Measurements from ENCODE around the gene DUS1L.
A peak's percentile ranks its signal among the peaks of the same experiment; 100 is the strongest.

DUS1L gene

DNA sequence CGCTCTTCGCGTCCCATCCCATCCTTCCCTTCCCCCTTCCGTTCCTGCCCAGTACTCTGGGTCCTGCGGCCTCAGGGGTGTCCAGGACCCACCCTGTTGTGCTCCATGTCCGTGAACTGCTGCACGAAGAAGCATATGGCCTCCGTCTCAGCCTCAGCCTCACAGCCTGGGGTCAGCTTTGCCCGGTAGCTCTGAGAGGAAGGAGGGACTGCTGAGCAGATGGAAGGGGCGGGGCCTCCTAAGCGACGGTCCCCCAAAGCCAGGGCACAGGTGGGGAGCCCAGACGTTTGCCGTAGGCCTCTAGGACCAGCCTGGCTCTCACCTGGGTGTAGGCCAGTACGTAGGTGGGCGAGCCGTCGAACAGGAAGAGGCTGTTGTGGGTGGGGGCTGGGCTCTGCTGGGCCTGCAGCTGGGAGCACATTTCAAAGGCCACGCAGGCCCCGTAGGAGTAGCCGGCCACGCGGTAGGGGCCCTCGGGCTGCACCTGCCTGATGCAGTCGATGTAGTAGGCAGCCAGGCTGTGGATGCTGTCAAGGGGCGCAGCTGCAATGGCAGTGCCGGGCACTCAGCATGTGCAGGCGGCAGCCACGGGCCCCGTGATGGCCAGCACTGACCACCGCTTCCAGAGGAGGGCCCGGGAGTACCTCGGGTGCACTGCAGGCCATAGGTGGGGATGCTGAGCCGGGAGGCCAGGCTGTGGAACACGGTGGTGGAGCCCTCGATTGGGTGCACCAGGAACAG is 14.6 kb upstream of the DUS1L start:
- peaks cover 1% of the 10 kb centered on the region for H3K27me3 Mint-ChIP-seq
- peaks cover 81% of the 10 kb centered on the region for H3K36me3 Mint-ChIP-seq (ENCODE audit: low read depth)
- intact Hi-C loops (cut with micrococcal nuclease) = no loop called here
- no peaks in the 10 kb centered on the region for H3K9me3 Mint-ChIP-seq
- no peak overlapping the region for H3K4me3 Mint-ChIP-seq
- H3K27ac Mint-ChIP-seq = no peak overlapping the region
- peaks cover 5% of the 10 kb centered on the region for H3K4me1 Mint-ChIP-seq (ENCODE audit: low read depth)

DNA sequence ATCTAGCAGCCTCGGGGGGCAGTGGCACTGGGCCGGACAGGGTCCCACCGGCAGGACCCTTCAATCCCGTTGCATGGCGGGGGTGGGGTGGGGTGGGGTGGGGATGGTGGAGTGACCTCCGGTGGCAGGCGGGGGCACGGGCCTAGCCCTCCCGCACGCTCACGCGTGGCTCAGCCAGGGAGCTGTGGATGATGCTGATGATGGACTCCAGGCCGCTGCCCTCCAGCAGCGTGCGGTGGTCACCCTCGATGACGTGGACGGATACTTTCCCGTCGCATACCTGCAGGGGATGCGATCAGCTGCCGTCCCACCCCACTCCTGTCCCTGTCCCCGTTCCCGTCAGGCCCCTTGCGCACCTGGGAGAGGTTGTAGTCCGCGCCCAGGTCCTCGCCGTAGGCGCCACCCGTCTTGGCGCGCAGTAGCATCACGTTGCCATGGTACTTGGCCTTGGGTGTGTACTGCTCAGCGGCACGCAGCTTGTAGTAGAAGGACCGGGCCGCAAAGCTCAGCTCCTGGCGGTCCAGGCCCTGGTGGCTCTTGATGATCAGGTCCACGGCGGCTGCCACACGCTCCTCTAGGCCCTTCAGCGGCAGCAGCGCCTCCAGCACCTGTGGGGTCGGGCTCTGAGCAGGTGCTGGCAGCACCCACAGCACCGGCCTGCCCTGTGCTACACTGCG is 13.5 kb upstream of the DUS1L start:
- H3K36me3 Mint-ChIP-seq (ENCODE audit: low read depth) = peaks cover 70% of the 10 kb centered on the region
- intact Hi-C loops (cut with micrococcal nuclease) = no loop called here
- no peak overlapping the region for H3K27ac Mint-ChIP-seq
- peaks cover 1% of the 10 kb centered on the region for H3K27me3 Mint-ChIP-seq
- no peaks in the 10 kb centered on the region for H3K9me3 Mint-ChIP-seq
- no peak overlapping the region for H3K4me3 Mint-ChIP-seq
- H3K4me1 Mint-ChIP-seq (ENCODE audit: low read depth) = peaks cover 5% of the 10 kb centered on the region

DNA sequence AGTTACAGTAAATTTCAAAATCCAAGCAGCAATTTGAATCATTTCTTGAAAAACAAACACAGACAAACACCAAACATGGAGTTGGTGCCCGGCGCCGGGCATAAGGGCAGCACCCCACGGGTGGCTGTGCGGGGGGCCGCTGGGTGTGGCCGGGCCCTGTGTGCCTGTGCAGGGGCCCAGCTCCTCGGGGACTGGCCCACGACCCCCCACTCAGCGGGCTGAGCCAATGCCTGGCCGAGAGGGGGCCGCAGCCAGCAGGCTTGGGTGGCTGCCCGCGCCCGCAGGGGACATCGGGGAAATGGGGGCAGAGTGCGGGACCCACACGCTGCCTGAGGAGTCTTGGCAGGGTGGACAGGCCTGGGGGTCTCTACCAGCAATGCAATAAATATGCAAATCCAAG is 12.8 kb upstream of the DUS1L start:
- Mint-ChIP-seq H3K36me3 (ENCODE audit: low read depth) (peaks cover 63% of the 10 kb centered on the region), H3K27me3 (peaks cover 7% of the 10 kb centered on the region), H3K4me1 (ENCODE audit: low read depth) (peaks cover 5% of the 10 kb centered on the region), H3K9me3 (no peaks in the 10 kb centered on the region), H3K4me3 (no peak overlapping the region), H3K27ac (no peak overlapping the region)
- intact Hi-C loops (cut with micrococcal nuclease) = no loop called here

DNA sequence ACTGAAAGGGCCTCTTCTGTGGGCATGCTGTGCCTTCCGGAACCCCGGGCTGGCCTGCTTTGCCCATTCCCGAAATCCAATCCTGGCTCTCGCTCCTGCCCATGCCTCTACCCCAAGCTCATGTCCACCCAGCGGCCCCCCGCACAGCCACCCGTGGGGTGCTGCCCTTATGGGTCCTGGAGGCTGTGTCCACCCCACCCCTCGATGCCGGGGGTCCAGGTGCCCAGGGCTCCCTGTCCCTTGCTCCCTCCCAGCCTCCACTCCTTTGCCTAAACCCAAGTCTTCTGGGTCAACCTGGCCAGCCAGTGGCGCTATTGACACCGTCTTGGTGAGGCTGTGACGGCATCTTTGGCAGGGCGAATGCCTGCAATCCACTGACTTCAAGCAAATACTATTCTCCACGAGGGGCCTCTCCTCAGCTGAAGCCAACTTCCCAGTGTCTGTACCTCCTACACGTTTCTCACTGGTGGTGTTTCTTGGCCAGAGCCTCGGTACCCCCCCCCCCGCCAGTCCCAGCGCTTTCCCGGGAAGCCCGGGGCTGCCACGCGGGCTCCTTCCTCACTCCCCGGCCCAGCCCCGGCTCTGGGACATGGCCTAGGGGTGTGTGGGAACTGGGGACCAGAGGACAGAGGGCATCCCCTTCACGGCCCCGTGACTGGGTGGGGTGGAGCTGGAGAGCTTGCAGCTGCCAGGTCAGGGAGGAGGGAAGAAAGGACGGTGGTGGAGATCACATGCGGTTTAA is 12.2 kb upstream of the DUS1L start:
- no peak overlapping the region for H3K27ac Mint-ChIP-seq
- H3K4me1 Mint-ChIP-seq (ENCODE audit: low read depth) = peaks cover 5% of the 10 kb centered on the region
- intact Hi-C loops (cut with micrococcal nuclease) = no loop called here
- H3K4me3 Mint-ChIP-seq = no peak overlapping the region
- H3K36me3 Mint-ChIP-seq (ENCODE audit: low read depth) = peaks cover 56% of the 10 kb centered on the region
- peaks cover 7% of the 10 kb centered on the region for H3K27me3 Mint-ChIP-seq
- H3K9me3 Mint-ChIP-seq = no peaks in the 10 kb centered on the region

DNA sequence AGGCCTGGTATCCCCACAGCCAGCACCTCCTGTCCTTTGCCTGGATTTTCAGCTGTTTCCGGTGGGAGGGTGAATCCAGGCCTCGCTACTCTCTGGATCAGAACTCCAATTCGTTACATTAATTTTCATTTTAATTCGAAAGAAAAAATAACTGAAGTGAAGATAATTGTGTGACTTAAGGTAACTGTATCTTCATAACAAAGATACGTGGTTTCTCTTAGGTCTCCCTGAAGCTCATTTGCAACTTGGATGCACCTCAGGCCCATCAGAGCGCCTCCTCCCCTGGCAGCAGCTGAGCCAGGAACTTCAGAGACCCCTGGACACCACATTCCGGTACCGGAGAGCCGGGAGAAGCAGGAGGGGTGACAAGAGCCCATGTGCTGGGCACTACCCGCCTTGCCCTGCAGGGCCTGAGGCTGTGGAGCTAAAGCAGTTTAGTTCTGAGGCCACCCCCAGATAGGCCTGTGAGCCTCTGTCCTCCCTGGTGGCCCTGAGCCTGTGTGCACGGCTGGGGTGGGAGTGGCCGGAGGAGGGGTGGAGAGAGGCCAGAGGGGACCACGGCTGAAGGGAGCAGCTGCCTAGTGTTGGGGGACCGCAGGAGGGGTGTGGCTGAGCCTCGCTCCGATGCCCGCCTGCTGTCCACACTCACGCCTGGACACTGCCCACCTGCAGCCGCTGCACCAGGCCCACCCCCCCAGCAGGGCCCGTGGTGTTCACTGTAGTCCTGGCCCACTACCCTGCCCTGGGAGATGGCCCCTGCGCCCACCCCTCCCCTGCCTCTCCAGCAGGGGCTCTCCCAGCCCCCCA is 11.4 kb upstream of the DUS1L start:
- peaks cover 48% of the 10 kb centered on the region for H3K36me3 Mint-ChIP-seq (ENCODE audit: low read depth)
- no peaks in the 10 kb centered on the region for H3K9me3 Mint-ChIP-seq
- H3K4me3 Mint-ChIP-seq = no peak overlapping the region
- intact Hi-C loops (cut with micrococcal nuclease) = no loop called here
- no peak overlapping the region for H3K27ac Mint-ChIP-seq
- peaks cover 5% of the 10 kb centered on the region for H3K4me1 Mint-ChIP-seq (ENCODE audit: low read depth)
- peaks cover 9% of the 10 kb centered on the region for H3K27me3 Mint-ChIP-seq

DNA sequence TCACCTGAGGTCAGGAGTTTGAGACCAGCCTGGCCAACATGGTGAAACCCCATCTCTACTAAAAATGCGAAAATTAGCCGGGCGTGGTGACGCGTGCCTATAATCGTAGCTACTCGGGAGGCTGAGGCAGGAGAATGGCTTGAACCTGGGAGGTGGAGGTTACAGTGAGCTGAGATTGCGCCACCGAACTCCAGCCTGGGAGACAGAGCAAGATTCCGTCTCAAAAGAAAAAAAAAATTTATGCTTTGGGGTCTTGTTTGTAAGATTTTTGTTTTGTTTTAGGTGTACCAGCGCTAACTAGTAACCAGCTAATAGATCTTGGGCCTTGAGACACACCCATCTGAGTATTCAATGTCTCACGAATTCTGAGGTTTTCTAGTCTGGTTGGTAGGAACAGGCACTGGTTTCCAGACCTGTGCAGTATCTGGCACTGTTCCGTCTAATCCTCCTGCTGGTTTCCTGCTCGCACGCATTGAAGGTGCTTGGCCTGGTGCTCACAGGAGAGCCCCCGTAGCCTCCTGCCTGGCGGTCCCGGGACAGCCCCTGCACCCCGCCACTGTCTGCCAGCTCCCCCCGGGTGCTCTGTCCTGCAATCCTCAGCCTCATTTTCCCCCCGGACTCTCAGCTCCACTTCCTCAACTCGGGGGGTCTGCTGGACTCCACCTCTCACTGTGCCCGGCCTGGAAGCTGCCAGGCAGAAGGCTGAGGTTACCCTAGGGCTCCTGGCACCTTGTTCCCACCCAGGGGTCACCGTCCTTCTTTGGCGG is 10.6 kb upstream of the DUS1L start:
- Mint-ChIP-seq H3K27ac (no peak overlapping the region), H3K4me1 (ENCODE audit: low read depth) (peaks cover 5% of the 10 kb centered on the region), H3K9me3 (no peaks in the 10 kb centered on the region), H3K36me3 (ENCODE audit: low read depth) (peaks cover 40% of the 10 kb centered on the region), H3K4me3 (no peak overlapping the region), H3K27me3 (peaks cover 9% of the 10 kb centered on the region)
- intact Hi-C loops (cut with micrococcal nuclease) = no loop called here

DNA sequence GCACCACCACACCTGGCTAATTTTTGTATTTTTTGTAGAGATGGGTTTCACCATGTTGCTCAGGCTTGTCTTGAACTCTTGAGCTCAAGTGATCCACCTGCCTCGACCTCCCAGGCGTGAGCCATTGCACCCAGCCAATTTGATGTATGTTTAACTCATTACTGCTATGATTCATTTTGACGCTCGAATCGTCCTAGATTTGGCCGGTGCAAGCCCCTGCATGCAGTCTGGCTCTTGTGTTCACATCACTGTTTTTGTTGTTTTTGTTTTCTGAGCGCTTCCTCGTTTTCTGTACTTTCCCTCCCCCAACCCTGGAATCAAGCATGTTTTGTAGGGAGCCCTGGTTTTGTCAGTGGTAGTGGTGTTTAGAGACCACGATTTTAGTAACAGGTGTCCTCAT is 7.8 kb upstream of the DUS1L start:
- H3K9me3 Mint-ChIP-seq = no peaks in the 10 kb centered on the region
- H3K36me3 Mint-ChIP-seq (ENCODE audit: low read depth) = peaks cover 13% of the 10 kb centered on the region
- H3K27ac Mint-ChIP-seq = no peak overlapping the region
- intact Hi-C loops (cut with micrococcal nuclease) = no loop called here
- H3K4me1 Mint-ChIP-seq (ENCODE audit: low read depth) = peaks cover 5% of the 10 kb centered on the region
- peaks cover 9% of the 10 kb centered on the region for H3K27me3 Mint-ChIP-seq
- H3K4me3 Mint-ChIP-seq = no peak overlapping the region

DNA sequence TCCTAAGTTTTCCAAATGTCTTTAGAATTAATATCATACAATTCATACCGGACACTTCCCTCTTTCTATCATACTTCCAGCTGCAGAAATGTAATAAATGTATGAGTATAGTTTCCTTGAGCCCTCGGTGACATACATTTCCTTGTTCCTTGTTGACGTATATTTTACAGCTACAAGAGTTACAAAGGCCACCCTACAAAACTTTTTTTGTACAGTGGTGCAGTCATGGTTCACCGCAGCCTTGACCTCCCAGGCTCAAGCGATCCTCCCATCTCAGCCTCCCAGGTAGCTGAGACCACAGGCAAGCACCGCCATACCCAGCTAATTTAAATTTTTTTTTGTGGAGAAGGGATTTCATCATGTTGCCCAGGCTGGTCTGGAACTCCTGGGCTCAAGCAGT is 7.2 kb upstream of the DUS1L start:
- no peak overlapping the region for H3K27ac Mint-ChIP-seq
- intact Hi-C loops (cut with micrococcal nuclease) = no loop called here
- H3K36me3 Mint-ChIP-seq (ENCODE audit: low read depth) = peaks cover 7% of the 10 kb centered on the region
- H3K27me3 Mint-ChIP-seq = peaks cover 9% of the 10 kb centered on the region
- no peaks in the 10 kb centered on the region for H3K9me3 Mint-ChIP-seq
- no peak overlapping the region for H3K4me3 Mint-ChIP-seq
- no peaks in the 10 kb centered on the region for H3K4me1 Mint-ChIP-seq (ENCODE audit: low read depth)

DNA sequence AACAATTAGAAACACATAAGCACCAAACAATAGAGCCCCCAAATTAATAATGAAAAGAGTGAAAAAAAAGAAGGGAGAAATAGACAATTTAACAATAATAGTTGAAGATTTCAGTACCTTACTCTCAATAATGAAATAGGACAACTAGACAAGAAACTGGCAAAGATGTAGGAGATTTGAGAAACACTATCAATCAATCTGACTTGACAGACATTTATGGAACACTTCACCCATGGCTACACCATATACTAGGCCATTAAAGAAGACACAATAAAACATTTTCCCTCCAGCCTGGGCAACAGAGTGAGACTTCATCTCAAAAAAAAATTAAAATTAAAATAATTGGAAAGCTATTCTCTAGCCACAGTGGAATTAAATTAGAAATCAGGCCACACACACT is 5.0 kb upstream of the DUS1L start:
- no peaks in the 10 kb centered on the region for H3K9me3 Mint-ChIP-seq
- H3K36me3 Mint-ChIP-seq (ENCODE audit: low read depth) = no peaks in the 10 kb centered on the region
- no peak overlapping the region for H3K4me3 Mint-ChIP-seq
- intact Hi-C loops (cut with micrococcal nuclease) = no loop called here
- no peak overlapping the region for H3K27ac Mint-ChIP-seq
- peaks cover 8% of the 10 kb centered on the region for H3K27me3 Mint-ChIP-seq
- H3K4me1 Mint-ChIP-seq (ENCODE audit: low read depth) = peaks cover 8% of the 10 kb centered on the region

DNA sequence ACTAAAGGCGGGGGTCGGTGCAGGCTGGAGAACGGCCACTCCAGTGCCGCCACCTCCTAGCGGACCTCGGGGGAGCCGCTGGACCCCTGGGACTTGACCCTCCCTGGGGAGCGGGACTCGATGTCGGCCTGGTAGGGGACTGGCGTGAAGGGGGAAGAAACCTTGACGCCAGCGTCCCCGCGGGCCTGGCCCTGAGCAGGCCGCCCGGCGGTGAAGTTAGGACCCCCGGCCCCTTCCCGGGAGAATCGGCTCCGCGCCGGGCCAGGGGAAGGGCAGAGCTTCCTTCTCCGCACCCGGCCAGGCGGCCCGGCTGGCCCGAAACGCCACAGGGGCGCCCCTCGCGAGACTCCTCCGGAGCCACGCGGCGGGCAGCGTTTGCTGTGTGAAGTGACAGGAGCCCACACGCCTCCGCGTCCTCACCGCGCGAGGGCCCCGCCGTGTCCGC is 389 bp downstream of the DUS1L start:
- H3K27ac Mint-ChIP-seq = peak overlapping the region; percentile 90
- H3K36me3 Mint-ChIP-seq (ENCODE audit: low read depth) = peaks cover 38% of the 10 kb centered on the region
- peaks cover 19% of the 10 kb centered on the region for H3K4me1 Mint-ChIP-seq (ENCODE audit: low read depth)
- intact Hi-C loops (cut with micrococcal nuclease) = no loop called here
- H3K27me3 Mint-ChIP-seq = no peaks in the 10 kb centered on the region
- no peaks in the 10 kb centered on the region for H3K9me3 Mint-ChIP-seq
- H3K4me3 Mint-ChIP-seq = peak overlapping the region; percentile 74

DNA sequence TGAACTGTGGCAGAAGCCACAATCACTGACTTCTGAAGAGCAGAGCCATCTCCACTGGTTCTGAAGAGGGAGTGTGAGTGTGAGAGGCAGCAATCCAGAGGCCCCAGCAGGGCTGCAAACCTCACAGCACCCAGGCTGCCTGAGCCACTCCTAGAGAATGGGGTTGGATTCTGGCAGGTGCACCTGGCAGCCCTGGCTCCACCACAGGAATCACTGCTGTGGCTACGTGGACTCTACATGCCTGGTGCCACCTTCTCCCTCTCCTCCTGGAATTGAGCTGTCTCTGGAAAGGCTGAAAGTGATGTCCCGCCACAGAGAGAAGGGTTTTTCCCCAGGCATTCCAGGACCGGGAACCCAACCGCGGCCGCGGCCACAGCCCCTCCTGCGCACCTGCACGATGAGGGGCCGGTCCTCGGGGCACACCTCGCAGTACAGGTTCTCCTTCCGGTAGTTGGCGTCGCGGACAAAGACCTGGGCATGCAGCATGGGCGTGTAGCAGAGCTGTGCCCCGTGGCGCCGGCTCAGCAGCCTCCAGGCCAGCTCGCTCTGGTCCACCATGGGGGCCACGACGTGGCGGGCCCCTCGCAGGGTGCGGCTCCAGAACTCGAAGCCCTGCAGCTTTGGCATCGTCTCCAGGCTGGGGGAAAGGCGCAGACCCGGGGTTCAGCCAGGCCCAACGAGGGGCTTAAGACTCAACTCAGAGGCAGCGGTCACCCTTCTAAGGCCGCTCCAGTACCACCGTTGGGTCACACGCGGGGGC is 991 bp downstream of the DUS1L start:
- peaks cover 19% of the 10 kb centered on the region for H3K4me1 Mint-ChIP-seq (ENCODE audit: low read depth)
- H3K27ac Mint-ChIP-seq = peak overlapping the region; percentile 90
- H3K4me3 Mint-ChIP-seq = peak overlapping the region; percentile 74
- peaks cover 44% of the 10 kb centered on the region for H3K36me3 Mint-ChIP-seq (ENCODE audit: low read depth)
- intact Hi-C loops (cut with micrococcal nuclease) = no loop called here
- no peaks in the 10 kb centered on the region for H3K27me3 Mint-ChIP-seq
- no peaks in the 10 kb centered on the region for H3K9me3 Mint-ChIP-seq

DNA sequence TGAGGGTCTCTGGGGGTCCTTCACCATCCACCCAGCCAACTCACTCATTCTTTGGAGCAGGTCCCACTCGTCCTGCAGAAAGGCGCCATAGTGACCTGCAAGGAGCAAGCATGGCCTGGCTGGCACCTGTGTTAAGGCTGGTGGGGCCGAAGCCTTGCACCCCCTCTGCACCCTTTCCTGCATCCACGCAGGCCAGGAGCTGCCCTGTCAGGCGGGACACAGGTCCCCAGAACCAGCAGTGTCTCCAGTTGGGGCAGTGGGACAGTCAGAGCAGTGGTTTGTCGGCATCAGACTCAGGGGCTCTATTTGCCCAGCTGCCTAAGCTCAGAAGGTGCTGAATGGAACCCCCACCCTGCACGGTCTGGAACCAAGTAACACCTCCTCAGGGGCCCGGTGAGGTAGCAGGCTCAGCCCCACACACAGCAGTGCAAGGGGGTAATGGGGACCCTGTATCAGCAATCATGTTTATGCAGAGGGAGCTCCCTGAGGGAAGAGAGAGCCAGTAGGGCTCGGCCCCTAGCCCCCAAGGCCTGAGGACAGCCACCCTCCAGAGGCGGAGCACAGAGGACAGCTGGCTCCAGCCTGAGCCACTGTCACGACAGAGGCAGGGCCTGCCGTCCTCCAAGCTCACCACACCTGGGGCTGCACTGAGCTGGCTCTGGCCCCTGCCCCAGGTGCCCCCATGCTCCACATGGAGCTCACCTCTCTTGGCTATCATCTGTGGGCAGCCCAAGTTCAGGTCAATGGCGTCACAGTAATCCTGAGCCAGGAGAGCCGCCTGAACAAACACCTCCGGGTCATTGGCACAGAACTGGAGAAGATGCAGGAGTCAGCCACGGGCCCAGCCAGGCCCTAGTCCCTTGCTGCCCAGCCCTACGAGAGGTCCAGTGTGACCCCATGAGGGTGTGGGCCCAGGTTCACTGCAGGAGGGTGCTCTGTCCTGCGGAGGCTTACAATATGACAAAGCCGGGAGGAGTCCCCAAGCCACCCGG is 1.9 kb downstream of the DUS1L start:
- Mint-ChIP-seq H3K36me3 (ENCODE audit: low read depth) (peaks cover 53% of the 10 kb centered on the region), H3K4me1 (ENCODE audit: low read depth) (peaks cover 19% of the 10 kb centered on the region), H3K27me3 (no peaks in the 10 kb centered on the region), H3K27ac (no peak overlapping the region), H3K4me3 (peak overlapping the region; percentile 74), H3K9me3 (no peaks in the 10 kb centered on the region)
- intact Hi-C loops (cut with micrococcal nuclease) = no loop called here
